NCI-H2107 treated with DMSO at 0.1 percent for 48 hours (cell line): ENCODE measurements around the gene TMEM185B.
A peak's percentile ranks its signal among the peaks of the same experiment; 100 is the strongest.
"Not testable (repeated sequence)": the region's sequence is repeated elsewhere in the genome, so short reads cannot be mapped to it uniquely, and the experiment has no call there.

Source experiments
- DNase-seq: peaks from one replicate; lab custom pipeline; 2025; ENCODE audit not compliant: unreplicated experiment; lab: John Stamatoyannopoulos, UW

The TMEM185B gene

DNA sequence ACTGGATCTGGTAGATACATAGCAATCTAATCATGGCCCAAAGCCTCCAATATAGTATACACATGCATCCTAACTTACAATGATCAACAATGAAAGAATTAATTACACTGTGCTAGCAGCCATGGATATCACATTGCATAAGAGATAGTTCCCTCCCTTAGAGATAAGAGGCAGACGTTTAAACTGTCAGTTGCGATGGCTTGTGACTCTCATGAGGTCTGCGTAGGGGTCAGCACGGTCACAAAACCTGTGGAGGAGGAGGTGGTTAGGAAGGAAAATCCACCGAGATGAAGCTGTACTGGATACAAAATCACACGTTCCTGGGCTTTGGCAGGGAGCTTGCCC lies 28.7 kb upstream of the TMEM185B start:
- no peak for DNase-seq

DNA sequence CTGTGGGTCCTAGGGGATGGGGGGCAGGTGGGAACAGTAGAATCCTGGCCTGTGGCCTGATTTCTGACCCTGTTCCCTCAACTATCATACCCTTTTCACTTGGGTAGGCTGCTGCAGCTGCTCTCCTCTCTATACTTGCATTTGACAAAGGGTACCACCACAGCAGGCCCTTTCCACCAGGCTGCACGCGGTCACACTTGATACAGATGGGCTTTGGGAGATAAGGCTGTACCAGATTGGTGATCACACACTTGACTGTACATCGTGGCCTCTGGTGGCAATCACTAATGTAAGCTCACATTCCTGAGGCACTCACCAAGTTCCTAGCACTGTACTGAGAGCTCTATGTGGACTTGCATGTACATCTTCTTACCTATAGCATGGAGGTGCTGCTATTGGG lies 27.9 kb upstream of the TMEM185B start:
- DNase-seq: no peak

DNA sequence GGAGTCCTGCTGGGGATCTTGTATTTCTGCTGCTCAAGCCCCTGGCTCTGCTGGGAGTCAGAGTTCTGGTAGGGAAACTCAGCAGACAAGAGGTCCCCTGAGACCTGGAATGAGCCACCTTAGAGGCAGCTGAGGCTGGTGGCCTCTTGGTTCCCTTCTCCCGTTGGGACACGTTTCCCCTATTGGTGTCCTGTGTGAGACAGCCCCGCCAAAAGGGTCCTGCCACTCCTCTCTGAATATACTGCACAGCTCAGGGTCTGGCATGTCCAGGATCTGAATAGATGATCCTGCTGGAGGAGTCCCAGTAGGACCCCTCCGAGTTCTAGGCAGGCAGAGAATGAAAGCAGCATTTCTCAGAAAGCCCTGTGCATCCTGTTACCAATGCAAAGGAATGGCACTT lies 27.4 kb upstream of the TMEM185B start:
- no peak for DNase-seq

DNA sequence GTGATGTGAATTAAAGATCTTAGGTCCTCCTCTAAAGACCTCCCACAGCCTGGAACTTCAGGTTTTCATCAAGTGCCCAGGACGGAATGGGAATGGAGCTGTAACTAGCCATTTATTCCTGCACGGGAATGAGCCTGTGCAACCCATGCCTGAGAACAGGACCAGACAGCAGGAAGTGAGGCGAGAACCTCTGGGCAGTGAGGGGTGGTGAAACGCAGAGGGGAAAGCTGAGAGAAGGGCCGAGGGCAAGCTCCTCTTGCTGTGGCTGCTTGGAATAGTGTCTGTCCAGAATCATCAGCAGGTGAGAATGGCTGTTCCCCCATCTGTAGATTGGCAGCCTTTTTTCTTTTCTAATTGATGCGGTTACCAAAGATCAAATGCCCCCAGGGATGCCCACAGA lies 24.7 kb upstream of the TMEM185B start:
- no peak for DNase-seq

GRCh38 chr2:120246546-120247300 lies 23.5 kb upstream of the TMEM185B start:
- DNase-seq: peak; percentile 90

- no peak for DNase-seq
Measured at GRCh38 chr2:120245520-120246332, 22.5 kb upstream of the TMEM185B start.

DNA sequence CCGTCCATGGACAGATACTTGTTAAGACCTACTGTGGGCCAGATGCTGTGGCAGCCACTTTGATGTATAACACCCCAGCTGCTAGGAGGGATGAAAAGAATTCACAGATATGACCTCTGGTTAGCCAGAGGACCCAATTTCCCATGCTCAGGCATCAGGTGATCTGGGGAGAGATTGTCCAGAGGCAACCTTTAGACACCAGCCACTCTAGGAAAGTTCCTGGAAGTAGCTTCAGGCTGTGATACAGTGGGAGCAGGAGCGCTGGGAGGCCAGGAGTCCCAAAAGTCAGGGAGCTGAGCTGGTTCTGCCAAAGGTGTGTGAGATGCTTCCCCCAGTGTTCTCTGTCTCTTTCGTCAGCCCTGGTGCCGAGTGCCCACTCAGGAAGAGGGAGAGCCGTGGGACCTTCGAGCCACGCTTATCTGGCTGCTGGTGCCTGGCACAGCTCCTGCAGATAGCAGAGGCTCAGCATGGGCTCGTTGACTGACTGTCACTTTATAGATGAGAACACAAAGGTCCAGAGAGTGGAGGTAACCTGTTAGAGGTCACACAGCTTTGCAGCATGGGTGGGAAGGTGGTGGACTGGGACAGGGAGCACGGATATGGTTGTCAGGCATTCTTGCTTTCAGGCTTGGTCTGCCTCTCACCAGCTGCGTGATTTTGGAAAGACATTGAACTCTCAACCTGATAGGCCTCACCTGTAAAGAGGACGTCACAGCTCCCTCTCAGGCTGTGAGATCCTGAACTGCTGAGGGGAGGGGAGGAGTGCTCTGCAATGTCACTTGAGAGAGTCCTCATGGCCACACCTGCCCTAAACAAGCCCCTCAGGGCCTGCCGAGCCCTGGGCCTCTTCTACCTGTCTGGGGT lies 21.7 kb upstream of the TMEM185B start:
- DNase-seq: no peak

GRCh38 chr2:120243875-120244553 lies 20.8 kb upstream of the TMEM185B start:
- DNase-seq: no peak

- DNase-seq: no peak
Measured at GRCh38 chr2:120243211-120243610, 20.0 kb upstream of the TMEM185B start.

- DNase-seq: no peak
Measured at GRCh38 chr2:120241684-120242083, 18.5 kb upstream of the TMEM185B start.

DNA sequence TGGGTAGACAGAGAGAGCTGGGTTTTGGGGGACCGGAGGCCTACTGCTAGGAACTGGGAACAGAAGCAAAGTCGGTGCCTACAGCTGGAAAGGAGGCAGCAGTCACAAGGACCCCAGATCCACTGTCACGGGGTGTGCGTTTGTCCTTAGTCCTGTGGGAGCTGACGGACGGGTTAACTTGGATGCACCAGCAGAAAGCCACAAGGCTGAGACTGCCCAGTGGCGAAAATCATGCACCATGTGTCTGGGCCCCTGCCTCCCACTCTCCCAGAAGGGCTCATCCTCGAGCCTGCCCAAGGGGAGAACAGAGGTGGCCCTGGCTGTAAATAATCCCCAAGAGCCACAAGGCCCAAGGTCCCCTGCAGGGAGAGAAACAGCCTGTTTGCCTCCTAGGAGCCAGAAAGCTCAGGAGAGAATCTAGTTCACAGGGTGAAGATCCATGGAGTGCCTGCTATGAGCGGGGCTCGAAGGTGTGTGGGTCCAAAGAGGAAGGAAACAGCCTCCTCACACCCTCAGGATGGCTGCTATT lies 17.8 kb upstream of the TMEM185B start:
- no peak for DNase-seq

GRCh38 chr2:120239488-120240287 lies 16.5 kb upstream of the TMEM185B start:
- DNase-seq: no peak

GRCh38 chr2:120238728-120239487 lies 15.7 kb upstream of the TMEM185B start:
- no peak for DNase-seq

- DNase-seq: no peak
Measured at GRCh38 chr2:120237491-120237902, 14.3 kb upstream of the TMEM185B start.

DNA sequence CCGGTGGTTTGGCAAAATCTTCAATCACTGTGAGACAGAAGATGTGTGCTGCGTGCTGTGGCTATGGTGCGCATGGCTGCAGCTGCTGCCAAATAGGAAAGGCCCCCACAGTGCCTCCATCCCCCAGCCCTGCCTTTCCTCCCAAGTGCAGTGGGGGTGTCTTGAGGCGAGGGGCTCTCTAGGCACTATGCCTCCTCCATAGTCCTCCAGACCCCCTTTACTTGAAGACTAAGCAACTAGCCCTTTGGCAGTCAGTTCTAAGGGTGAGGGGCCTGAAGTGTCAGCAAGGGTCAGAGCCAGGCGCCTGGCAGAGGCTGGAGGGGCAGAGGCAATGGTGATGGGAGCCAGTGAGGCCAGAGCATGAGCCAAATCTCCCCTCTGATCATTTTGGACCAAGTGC lies 13.6 kb upstream of the TMEM185B start:
- DNase-seq: no peak

DNA sequence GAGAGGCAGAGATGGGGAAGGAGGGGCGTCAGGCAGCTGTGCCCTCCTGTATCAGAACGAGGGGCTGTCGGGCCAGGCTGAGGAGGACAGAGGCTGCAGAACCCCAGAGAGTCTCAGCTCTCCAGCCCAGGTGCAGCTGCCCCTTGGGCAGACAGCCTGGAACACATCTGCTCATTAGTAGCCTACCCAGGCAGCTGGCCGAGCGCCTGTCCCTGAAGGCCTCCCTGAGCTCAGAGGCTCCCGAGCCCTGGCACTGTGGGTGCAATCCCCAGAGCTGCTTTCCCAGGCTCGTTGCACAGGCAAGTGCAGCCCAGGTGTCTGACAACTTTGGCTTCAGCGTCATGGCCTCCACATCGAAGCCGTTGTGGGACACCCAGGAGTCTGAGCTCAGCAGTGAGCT lies 13.1 kb upstream of the TMEM185B start:
- DNase-seq: no peak

- no peak for DNase-seq
Measured at GRCh38 chr2:120235681-120236080, 12.5 kb upstream of the TMEM185B start.

DNA sequence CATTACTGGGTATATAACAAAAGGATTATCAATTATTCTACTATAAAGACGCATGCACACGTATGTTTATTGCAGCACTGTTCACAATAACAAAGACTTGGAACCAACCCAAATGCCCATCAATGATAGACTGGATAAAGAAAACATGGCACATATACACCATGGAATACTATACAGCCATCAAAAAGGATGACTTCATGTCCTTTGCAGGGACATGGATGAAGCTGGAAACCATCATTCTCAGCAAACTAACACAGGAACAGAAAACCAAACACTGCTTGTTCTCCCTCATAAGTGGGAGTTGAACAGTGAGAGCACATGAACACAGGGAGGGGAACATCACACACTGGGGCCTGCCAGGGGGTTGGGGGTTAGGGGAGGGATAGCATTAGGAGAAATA lies 12.0 kb upstream of the TMEM185B start:
- not testable (repeated sequence) for DNase-seq

DNA sequence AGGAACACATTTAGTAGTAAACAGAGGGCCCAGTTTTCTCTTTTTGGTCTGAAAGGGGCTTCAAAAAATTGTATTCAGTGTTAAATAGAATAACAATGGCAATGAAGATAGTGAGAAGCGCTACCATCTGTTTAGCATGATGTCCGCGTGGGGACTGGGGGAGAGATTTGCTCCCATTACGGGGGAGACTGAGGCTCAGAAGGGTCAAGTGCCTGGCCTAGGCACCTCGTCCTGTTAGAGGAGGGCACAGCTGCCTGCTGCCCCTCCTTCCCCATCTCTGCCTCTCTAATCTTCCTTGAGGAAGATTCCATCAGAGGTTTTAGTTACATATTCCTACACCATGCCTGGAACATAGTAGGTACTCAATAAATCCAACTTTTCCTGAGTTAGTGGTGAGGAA lies 10.1 kb upstream of the TMEM185B start:
- no peak for DNase-seq
